ENCODE results near the gene DESI1.

GRCh38 chr22:41574847-41575381 is 45.9 kb downstream of the DESI1 start:
- TF ChIP-seq NFE2L2 (conservative IDR thresholded peaks at IDR 0.05; ENCODE audit: low read length) (no peak), CTCF (IDR thresholded peaks at IDR 0.05) (no peak)

Measured in A549 (cell line).